Gastrocnemius medialis (tissue), 4 donors: ENCODE data around the gene SHANK3.

Source experiments
- POLR2A ChIP-seq, 2 donors: fragments of 450-650 bp; IDR thresholded peaks; one replicate each; pipeline ENCODE4 v1.6.1; 2017; ENCODE audit warnings: antibody characterized with exemption in 2 of 2, mild to moderate bottlenecking in 2 of 2, moderate library complexity in 2 of 2
- TF ChIP-seq, protein P1 (sequence below), 5 experiments: fragments of 450-650 bp in 3 of 5; fragments of 200-600 bp in 2 of 5; sonication (generic) in 2 of 5; IDR thresholded peaks in 4 of 5; conservative IDR thresholded peaks in 1 of 5; 1 replicate in 4 of 5; 2 replicates in 1 of 5; pipeline ENCODE4 v1.5.1; 2016 to 2019; ENCODE audit warnings: antibody characterized with exemption in 5 of 5, mild to moderate bottlenecking in 3 of 5, moderate library complexity in 3 of 5

DNA sequence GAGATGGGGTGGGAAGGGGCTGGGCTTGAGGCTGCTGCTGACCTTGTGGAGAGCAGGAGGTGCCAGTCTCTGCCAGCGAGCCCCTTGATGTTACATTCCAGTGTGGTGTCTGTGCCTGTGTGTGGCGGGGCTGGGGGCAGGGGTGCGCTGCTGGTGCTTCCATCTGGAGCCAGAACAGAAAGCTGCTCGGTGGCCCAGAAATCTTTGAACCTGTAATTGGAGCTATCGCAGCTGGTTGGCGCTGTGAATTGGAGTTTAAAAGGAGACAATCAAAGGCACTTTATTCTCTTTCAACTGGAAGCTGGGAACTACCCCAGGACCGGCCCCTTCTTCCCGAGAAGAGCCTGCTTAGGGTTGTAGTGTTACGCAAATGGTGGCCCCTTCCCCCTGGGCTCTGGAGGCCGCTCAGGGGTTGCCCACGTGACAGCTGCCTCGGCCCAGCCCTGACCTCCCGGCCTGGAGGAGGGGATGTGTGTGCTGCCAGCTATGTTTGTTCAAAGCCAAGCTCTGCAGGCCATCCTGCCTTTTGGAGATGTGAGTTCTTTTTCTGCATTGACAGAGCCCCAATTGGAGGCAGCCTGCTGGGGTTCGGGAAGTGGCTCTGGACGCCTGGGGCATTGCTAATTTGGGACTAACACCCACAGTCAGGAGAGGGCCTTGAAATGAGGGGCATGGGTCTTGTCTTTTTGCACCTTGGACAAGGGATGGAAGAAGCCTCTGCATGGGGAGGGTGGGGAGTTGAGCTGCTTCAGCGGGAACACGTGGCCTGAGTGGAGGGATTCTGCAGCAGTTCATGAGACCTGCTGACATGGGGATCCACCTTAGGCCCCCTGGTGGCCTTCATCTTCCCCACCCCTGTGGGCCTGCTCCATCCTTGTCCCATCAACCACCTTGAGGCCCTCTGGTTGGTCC is 30.7 kb upstream of the SHANK3 start:
- TF ChIP-seq, protein P1, sequence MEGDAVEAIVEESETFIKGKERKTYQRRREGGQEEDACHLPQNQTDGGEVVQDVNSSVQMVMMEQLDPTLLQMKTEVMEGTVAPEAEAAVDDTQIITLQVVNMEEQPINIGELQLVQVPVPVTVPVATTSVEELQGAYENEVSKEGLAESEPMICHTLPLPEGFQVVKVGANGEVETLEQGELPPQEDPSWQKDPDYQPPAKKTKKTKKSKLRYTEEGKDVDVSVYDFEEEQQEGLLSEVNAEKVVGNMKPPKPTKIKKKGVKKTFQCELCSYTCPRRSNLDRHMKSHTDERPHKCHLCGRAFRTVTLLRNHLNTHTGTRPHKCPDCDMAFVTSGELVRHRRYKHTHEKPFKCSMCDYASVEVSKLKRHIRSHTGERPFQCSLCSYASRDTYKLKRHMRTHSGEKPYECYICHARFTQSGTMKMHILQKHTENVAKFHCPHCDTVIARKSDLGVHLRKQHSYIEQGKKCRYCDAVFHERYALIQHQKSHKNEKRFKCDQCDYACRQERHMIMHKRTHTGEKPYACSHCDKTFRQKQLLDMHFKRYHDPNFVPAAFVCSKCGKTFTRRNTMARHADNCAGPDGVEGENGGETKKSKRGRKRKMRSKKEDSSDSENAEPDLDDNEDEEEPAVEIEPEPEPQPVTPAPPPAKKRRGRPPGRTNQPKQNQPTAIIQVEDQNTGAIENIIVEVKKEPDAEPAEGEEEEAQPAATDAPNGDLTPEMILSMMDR (IDR thresholded peaks at IDR 0.05 in 4 of 5, conservative IDR thresholded peaks at IDR 0.05 in 1 of 5), result peak in 2 of 5 experiments; percentile 17 to 36
- TF ChIP-seq POLR2A (IDR thresholded peaks at IDR 0.05), result no peak
